NCI-H1105 treated with DMSO at 0.1 percent for 48 hours (cell line): Measurements from ENCODE around the gene SH2D1A.
"Not testable (repeated sequence)": the region's sequence is repeated elsewhere in the genome, so short reads cannot be mapped to it uniquely, and the experiment has no call there.

Source experiments
- DNase-seq: peaks from one replicate; lab custom pipeline; 2025; lab: John Stamatoyannopoulos, UW

The SH2D1A gene

DNA sequence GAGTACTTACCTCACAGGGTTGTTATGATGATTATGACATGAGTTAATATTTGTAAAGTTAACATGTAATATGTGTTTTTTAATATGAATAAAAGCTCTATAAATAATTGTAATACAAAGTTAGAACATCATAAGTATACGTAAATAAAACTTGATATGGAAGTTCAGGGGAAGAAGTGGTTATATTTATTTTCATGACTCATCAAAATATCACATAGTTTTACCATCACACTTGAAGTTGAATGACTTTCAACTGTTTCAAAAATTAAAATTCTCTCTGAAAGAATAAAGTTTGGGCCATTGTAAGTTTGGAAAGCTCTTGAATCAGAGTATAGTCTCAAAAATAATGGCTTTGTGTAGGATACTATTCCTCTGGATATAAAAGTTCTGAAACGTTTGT lies 8.3 kb downstream of the SH2D1A start:
- no peak for DNase-seq

DNA sequence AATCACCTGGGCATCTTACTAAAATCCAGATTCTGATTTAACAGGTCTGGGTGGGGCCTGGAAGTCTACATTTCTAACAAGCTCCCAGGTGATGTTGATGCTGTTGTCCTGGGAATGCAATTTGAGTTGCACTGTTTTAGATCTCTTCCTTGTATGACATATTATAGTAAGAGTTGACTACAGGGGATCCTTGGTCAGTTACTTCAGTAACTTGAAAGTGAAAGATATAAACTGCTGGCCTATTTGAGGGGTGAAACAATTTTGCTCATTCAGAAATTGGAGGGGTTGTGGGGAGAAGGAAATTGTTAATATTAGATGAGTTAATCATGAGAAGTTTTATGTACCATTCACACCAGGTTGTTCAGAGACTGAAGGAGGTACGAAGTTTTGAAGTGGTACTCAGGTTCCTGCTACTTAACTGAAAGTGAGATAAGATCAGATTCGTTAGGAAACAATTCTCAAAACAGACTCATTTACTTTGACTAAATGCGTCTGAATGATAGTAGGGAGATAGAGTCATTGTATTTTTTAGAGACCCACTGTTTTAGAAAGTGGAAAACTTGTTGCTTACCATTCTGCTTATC lies 12.5 kb downstream of the SH2D1A start:
- no peak for DNase-seq

DNA sequence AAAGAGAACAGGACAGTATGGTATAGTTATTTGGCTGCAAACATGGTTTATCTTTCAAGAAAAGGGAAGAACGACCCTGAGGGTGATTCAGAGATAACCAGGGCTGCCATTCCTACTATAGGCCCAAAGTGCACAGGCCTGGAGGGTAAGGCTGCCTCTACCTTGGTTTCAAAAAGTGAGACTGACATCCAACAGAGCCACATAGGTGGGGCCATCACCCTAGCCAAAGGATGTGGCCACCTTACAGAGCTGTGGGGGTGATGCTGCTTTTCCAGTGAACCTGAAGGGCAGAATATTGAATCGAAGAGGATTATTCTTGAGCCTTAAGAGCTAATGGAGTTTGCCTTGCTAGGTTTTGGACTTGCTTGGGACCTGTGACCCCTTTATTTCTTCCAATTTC lies 15.7 kb downstream of the SH2D1A start:
- DNase-seq: no peak

DNA sequence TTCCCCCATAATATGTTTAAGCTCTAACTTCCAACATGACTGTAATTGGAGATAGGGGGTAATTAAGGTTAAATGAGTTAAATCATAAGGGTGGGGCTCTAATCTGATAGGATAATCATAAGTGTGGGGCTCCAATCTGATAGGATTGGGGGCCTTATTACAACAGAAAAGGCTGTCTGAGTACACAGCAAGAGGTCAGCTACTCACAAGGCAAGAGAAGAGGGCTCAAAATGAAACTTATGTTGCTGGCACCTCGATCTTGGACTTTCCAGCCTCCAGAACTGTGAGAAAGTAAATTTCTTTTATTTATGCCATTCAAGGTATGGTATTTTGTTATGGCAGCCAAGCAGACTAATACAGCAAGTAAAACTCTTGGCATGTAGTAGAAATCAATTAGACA lies 16.4 kb downstream of the SH2D1A start:
- no peak for DNase-seq

DNA sequence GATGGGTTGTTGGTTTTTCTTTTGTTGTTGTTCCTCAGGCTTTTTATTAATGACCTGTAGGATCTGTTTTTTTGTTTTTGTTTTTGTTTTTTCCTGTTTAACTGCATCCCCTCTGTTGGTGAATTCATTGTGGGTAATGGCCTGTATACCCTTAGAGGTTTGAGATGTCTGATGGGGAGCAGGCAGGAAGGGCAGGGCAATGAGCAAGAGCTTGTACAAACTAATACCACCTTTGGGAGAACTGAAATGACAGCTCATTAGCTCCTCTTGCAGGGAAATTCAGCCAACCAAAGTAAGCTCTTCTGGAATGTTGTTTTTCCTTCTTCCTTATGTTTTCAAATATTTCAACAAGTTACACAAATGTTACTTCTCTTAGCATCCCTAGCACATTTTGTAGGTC lies 23.4 kb downstream of the SH2D1A start:
- no peak for DNase-seq

DNA sequence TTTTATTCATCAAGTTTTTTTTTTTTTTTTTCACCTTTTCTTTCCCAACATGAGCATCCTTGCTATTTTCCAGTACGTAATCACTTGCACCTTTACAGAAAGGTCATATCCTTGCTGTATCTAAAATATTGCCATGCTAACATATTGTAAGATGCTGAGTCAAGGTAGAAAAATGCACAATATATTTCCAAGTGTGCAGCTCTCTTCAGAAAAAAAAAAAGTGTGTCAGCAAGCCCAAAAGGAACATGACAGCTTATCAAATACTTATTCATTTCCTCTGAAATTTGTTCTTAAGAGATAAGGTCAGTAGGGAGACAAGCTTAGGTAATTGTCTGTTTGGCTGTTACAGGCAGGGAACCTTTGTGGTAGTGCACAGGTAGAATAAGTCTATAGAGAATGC lies 27.0 kb downstream of the SH2D1A start:
- no peak for DNase-seq

DNA sequence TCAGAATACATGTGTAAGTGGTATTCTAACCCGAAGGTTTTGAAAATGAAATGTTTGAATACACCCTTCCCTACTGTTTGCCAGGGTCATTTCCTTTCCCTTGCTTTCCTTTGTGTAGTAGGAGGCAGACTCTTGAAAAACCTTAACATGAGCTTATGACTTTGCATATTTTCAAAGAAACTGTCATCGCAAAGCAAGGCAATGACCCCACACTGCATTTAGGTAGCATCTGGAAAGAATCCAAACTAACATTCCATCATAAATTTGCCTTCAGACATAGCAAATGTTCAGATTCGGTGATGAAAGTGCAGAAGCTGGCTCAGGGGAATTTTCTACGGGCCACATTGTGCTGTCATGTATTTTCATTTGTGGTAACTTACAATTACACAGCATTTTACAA lies 32.3 kb downstream of the SH2D1A start:
- no peak for DNase-seq

DNA sequence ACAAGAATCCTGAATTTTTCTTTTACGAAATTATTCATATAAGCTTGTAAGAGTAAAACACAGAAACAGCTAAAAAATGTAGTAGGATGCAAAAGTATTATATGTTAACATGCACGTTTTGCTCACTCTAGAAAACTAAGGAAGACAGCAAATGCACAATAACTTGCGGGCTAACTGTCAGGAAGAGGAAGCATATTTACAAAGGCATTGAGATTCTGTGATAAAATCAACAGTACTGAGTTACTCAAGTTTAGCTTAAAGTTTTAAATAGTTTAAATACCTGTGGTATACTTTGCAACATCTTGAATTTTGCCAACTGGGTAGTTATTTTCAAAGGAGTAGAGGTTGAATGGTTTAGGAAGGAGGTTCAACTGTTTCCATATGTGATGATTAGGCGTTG lies 37.0 kb downstream of the SH2D1A start:
- DNase-seq: no peak

DNA sequence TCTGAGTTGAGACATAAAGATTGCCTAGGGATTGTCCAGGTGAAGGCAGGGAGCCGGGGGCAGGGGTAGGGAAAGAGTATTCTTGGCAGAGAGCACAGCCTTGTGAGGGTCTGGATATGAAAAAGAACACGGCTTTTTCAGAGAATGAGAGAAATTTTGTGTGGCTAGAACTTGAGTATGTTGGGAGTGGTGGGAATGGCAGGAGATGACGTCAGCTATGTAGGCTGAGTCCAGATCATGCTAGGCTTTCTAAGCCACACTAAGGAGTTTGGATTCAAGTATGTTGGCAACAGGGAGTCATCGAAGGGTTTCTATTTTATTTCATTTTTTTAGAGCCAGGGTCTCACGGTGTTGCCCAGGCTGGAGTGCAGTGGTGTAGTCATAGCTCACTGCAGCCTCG lies 40.0 kb downstream of the SH2D1A start:
- DNase-seq: no peak

DNA sequence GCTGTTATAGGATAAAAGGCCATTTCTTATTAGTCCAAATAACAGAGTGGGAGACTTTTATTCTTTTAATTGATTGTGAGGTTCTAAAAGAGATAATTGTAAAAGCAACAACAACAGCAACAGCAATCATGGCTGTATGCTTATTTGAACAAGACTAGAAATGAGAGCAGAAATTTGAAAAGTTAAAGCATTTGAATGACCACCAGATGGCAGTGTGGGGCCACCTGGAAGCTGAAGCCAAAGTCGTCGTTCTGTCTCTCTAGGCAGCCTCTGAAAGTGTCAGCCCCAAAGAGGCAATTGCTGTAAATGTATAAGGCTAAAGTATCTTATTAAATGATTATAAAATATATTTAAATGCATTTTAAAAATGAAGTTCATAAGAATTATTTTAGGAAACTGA lies 42.2 kb downstream of the SH2D1A start:
- DNase-seq: peak; percentile 64

DNA sequence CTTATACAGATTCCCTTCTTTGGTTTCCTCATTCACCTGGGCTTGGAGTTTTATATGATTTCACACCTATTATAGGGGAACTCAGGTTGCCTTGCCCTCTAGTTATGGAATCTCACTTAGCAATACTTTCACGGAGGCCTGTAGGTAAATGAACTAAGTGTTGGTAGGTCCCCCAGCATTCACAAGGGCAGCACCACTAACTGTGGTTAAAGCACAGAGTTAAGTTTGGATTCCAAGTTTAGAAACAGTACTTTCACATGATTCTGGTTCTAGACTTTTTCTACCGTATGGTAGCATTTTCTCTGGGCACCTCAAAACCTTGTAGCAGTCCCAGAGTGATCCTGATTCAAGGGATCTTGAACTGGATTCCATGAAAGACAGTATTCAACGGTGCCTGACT lies 46.4 kb downstream of the SH2D1A start:
- no peak for DNase-seq

DNA sequence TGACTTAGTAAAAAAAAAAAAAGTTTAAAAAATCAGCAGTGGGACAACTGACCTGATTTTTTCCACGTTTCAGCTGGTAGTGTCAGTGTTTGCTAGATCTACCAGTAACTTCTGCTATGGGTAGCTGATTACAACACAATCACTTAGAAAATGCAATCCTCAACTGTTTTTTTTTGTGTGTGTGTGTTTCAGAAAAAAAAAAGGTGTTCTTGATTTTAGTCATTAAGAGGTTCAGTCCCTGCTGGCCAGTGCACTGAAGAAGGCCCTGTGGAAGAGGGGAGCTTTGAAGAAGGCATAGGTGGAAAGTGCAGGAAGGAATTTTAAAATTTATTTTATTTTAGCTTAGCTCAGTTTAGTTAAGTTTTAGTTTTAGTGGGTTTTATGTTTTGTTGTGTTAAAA lies 46.9 kb downstream of the SH2D1A start:
- no peak for DNase-seq

DNA sequence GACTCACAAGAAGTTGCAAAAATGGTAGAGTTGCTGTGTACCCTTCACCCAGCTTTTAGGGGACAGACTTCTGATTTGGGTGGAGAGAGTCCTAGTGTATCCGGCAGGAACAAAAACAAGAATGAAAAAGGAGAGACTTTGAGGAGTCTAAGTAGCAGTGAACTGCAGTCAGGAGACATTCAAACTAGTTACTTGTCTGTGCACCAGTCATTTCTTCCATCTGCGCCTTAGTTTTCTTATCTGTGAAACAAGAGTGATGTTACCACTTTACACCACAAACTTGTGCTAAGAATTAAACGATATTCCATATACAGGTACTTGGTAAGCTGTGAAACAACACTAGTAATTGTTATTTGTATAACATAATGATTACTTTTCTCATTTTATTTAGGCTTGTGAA lies 47.3 kb downstream of the SH2D1A start:
- DNase-seq: no peak

DNA sequence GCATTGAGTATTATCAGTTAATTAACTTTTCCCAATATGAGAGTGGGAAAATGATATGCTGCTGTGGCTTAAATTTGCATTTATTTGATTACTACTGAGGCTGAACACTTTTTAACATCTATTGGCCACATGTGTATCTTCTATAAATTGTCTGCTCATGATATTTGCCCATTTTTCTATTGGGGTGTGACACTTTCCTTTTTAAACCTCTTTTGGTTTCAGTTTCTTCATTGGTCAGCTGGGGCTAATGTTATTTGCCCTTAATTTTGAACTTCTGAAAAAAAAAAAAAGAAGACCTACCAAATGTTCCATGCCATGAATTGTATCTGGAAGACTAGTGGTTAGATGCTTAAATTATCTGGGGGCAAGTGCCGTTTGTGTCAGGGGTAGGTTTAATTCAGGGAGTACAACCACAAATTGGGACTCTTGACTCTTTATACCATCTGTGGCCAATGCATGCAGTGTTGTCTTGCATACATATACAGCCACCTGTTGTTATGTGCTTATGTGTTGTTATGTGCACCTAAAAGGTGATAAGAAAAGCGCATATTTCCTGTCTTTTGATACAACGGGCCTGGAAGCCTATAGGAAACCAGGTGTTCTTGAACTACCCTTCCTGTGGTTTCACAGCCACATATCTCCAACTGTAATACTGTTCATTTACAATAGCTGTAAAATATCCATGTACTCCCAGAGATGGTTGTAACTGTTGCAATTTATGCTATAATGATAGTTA lies 49.0 kb downstream of the SH2D1A start:
- DNase-seq: no peak

DNA sequence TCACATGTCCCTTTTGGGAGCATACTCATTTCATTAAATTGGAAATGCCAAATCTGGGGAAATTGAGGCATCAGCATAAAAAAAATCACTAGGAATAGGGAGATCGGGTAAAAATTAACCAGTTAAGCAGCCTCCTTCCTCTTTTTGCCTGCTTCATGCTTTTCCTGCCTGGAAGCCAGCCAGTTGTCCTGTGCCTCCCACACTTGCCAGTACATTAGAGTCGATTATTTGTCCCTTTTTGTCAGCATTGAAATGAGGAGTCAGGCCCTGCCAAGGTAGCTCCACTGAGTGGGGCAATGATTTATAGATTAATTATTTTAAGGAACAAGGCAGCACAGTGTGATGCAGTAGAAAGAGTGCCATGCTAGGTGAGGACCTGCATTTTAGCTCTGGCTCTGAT lies 55.3 kb downstream of the SH2D1A start:
- peak; percentile 7 for DNase-seq

DNA sequence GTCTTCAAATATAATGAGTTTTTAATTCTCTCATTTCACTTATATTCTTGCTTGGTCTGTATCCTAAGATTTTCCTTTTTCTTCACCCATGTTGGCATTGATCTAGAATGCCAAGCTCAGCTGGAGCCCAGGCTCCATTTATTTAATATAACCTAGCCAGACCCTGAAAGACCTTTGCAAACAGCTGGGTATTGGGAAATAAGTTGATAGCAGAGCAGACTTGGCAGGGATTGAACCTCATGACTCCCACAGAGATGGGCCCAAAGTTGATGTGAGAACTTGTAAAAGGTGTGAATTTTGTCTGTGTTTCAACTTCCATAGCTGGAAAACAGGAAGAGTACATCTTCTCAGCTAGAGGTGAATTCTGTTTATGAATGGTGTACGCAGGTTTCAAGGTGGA lies 59.5 kb downstream of the SH2D1A start:
- no peak for DNase-seq

DNA sequence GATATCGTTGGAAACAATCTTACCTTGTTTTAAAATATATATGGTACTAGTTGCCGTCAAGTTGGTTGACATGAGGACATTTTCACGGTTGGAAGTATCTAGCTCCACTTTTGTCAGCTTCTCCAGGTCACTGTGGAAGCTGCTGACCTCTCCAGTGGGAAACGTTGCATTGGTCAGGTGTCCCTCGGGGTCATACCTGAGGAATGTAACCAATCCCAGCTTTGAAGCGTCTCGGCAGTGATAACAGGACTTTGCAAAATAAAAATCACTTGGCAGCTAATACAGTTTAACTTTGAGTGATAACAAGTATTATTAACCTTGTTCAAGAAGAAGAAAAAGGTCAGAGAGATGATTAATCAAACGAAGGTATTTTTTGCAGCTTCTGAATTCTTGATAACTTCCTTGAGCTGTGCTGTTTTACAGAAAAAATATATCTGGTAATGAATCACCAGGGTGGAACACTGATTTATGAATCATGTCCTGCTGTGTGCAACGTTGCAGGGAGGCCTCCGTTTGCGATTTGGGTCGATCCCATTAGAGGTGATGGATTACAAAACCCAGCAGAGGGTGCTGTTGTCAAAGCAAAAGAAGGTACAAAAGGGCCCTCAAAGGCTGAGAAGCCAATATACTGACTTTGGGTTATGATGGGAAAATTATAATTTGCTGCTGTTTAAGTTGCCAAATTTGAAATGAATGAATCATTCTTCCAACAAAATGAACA lies 60.1 kb downstream of the SH2D1A start:
- DNase-seq: peak; percentile 28

DNA sequence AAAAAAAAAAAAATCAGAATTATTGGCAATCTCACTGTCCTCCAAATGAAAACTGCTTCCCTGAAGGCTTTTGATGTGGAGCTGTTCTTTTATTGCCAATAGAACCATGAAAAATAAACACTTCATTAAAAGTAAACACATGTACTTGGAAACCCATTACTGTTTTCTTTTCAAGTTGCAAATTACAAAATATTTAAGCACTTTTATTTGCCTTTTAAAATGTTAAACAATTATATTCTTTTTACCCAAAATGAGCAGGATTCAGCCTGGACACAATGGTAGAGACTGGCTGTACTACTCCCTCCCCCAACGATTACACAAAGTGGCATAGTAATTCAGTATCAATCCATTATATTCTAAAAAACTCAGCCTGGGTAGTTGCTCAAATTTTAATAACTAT lies 60.9 kb downstream of the SH2D1A start:
- DNase-seq: no peak

DNA sequence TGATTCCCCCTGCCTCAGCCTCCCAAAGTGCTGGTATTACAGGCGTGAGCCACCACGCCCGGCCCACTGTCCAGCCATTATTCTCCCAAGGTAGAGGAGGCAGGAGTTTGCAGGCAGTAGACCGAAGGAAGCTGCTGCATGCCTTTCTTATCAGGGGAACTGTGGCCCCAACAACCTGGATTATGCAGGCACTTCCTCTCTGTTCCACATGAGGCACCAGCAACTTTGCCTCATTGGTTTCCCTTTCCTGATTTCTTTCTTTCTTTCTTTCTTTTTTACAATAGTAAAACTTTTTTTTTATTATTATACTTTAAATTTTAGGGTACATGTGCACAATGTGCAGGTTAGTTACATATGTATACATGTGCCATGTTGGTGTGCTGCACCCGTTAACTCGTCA lies 62.0 kb downstream of the SH2D1A start:
- DNase-seq: not testable (repeated sequence)

DNA sequence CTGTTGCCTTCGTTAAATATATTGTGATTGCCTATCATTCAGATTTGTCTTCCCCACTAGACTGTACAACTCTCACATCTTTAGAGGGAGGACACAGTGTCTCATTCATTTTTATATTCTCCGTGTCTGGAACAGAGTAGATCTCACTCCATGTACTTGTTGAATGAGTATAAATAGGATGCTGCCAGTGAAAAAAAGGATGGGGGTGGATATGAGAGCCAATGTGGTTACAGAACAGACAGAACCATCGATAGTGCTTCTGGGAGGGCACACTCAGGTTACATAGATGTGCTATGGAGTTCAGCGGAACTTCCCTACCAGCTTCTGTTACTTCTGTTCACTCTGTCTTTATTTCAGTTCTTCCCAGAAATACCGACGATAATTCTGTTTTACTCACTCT lies 66.9 kb downstream of the SH2D1A start:
- DNase-seq: no peak

DNA sequence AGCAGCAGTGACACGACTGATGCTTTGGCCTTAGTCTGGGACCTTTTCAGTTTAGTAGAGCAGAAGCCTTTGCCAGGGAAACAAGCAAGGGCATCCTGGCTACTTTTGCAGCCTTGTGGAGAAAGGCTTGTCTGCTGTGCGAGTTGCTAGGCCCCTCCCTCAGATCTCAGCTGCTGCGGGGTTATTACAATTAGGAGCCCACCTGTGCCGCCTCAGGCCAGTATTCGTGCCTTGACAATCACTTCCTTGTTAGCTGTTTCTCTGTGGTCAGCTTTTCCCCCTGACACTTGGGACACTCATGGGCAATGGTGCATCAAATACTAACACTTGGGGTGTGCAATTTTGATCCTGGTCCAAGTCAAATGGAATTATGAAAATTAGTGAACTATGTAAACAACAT lies 67.9 kb downstream of the SH2D1A start:
- DNase-seq: no peak

DNA sequence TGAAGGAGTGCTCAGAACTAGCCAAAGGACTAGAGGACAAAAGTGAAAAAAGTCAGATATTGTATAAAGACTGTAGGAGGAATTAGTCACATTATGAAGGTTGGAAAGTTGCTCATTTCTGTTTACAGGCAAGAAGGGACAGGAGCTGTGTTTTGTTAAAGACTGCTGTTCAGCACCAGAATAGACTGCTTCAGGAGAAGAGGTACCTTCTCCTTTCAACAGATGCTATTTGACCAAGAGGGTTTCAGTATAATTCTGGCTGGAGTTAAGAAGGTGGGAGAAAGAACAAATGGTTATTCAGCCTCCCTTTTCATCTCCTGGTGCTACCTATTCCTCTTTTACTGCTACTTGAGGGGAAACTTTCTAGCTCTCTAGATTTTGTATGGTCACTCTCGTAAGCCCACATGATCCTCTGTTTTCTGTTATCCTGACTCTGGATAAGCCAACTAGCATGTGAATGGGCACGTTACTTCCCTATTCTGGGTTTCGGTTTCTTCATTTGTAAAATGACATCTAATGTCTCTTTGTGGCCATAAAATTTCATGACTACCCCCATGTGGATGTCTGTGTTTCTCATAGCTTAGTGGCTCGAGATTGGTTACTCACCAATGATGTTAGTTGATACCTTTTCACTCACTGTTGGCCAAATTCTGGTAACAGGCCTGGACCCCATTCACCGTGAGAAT lies 68.9 kb downstream of the SH2D1A start:
- DNase-seq: no peak
